OCI-LY7 (cell line): ENCODE results near the gene PC. TPM values are rescaled to one million over a fixed set of nuclear protein-coding genes. Genes with fewer than 3 reads are reported as not detected.

Experiments used
- BruUV-seq: library from RNA; stranded (reverse); fragments of 400-500 nt; replicated peaks from 2 replicates; lab custom pipeline; 2021; lab: Mats Ljungman, UMichigan
- CTCF ChIA-PET: fragments of 300-600 bp; sonication (Branson Sonifier 250); formaldehyde crosslinking; loops from one replicate; lab custom pipeline; 2022; ENCODE audit warnings: antibody characterized with exemption; ENCODE audit not compliant: unreplicated experiment; lab: Charles Lee
- POLR2A ChIA-PET: fragments of 300-600 bp; sonication (Branson Sonifier 250); formaldehyde crosslinking; loops from one replicate; lab custom pipeline; 2022; ENCODE audit warnings: antibody characterized with exemption; lab: Charles Lee
- DNase-seq: peaks from one replicate; pipeline ENCODE4 v3.0.0-alpha.2; 2015; ENCODE audit warnings: low spot score
- H2AFZ ChIP-seq: fragments of 200-600 bp; sonication (generic), shearing (Covaris generic); 2 replicates; pipeline ENCODE4 v1.6.1; 2014; ENCODE audit warnings: mild to moderate bottlenecking, antibody characterized with exemption, low read length, moderate library complexity
- H3K27ac ChIP-seq: fragments of 200-600 bp; sonication (generic); 2 replicates; pipeline ENCODE4 v1.5.1; 2014; ENCODE audit warnings: mixed run types, low read depth, mild to moderate bottlenecking, moderate library complexity, low read length, inconsistent platforms; ENCODE audit not compliant: poor library complexity, severe bottlenecking
- H3K36me3 ChIP-seq: fragments of 200-600 bp; sonication (generic); 2 replicates; pipeline ENCODE4 v1.6.1; 2014; ENCODE audit warnings: mild to moderate bottlenecking, antibody characterized with exemption, low read length, moderate library complexity, mixed read lengths; ENCODE audit not compliant: insufficient read depth
- H3K4me1 ChIP-seq: fragments of 200-600 bp; sonication (generic); 2 replicates; pipeline ENCODE4 v1.5.1; 2014; ENCODE audit warnings: mild to moderate bottlenecking, low read length; ENCODE audit not compliant: insufficient read depth, poor library complexity, severe bottlenecking
- H3K4me2 ChIP-seq: fragments of 200-600 bp; sonication (generic); 2 replicates; pipeline ENCODE4 v1.6.1; 2014; ENCODE audit warnings: mild to moderate bottlenecking, low read length
- H3K4me3 ChIP-seq: fragments of 200-600 bp; sonication (generic); 2 replicates; pipeline ENCODE4 v1.5.1; 2014; ENCODE audit warnings: mild to moderate bottlenecking, low read depth, low read length; ENCODE audit not compliant: poor library complexity, severe bottlenecking
- H3K79me2 ChIP-seq: fragments of 200-600 bp; sonication (generic); 2 replicates; pipeline ENCODE4 v1.6.1; 2016; ENCODE audit warnings: low read depth, mild to moderate bottlenecking, low read length, moderate library complexity, mixed read lengths; ENCODE audit not compliant: insufficient read depth
- H3K9me2 ChIP-seq: fragments of 200-600 bp; sonication (generic); 2 replicates; pipeline ENCODE4 v1.6.1; 2016; ENCODE audit warnings: mild to moderate bottlenecking, low read length, mixed read lengths; ENCODE audit not compliant: insufficient read depth
- H3K9me3 ChIP-seq: fragments of 200-600 bp; sonication (generic); 2 replicates; pipeline ENCODE4 v1.6.1; 2014; ENCODE audit warnings: mild to moderate bottlenecking, mixed run types, low read length, mixed read lengths
- H4K20me1 ChIP-seq: fragments of 200-600 bp; sonication (generic); 2 replicates; pipeline ENCODE4 v1.6.1; 2014; ENCODE audit warnings: mild to moderate bottlenecking, antibody characterized with exemption, low read length, moderate library complexity, mixed read lengths; ENCODE audit not compliant: insufficient read depth
- EZH2phosphoT487 ChIP-seq: fragments of 200-600 bp; sonication (generic); IDR thresholded peaks from 2 replicates; pipeline ENCODE4 v1.6.1; 2018; ENCODE audit warnings: low read depth, borderline replicate concordance, mild to moderate bottlenecking, mixed run types, antibody characterized with exemption, low read length, moderate library complexity, mixed read lengths
- intact Hi-C: fragments of 100-400 bp; cut with micrococcal nuclease; formaldehyde crosslinking; loops from one replicate; pipeline ENCODE4 v1.10.0; 2022; ENCODE audit not compliant: unreplicated experiment
- total RNA-seq, 2 experiments: library from RNA; depleted of rRNA in 1 of 2; stranded (reverse); fragments of >200 nt in 1 of 2; shearing (Covaris generic) in 1 of 2; gene quantifications; 2 replicates each; pipeline ENCODE4 v1.2.3, GENCODE V29; 2014 to 2022
- TF ChIP-seq, protein P1 (sequence below): fragments of 200-600 bp; sonication (generic); conservative IDR thresholded peaks from 2 replicates; pipeline ENCODE4 v1.5.1; 2014; ENCODE audit warnings: mild to moderate bottlenecking, antibody characterized with exemption, low read length, moderate library complexity, mixed read lengths

Gene PC
- total RNA-seq, 2 experiments from 2014 or later: 10.4 to 12.7 TPM

DNA sequence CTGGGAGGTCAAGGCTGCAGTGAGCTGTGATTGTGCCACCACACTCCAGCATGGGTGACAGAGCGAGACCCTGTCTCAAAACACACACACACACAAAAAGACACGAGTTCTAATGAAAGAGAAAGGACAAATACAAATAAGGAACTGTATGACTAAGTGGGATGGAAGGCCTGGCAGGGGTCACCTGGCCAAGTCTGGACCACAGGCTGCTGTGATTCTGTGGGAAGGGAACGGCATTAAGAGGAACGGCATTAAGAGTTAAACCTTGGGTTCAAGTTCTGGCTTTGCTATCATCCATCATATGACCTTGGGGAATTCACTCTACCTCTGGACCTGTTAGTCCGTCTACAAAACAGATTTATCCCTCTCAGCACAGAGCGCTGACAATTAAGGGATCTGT, 53.6 kb downstream of the PC start:
- DNase-seq: no peak
- ChIA-PET POLR2A (no interaction called here), CTCF (no interaction called here)
- no peaks in the 10 kb centered on the region for H3K9me3 ChIP-seq
- H3K4me1 ChIP-seq: no peaks in the 10 kb centered on the region
- no peak overlapping the region for H3K4me2 ChIP-seq
- no peaks in the 10 kb centered on the region for H4K20me1 ChIP-seq
- BruUV-seq: no TSS peak
- intact Hi-C loops: no loop called here
- H2AFZ ChIP-seq: no peak overlapping the region
- no peaks in the 10 kb centered on the region for H3K36me3 ChIP-seq
- H3K9me2 ChIP-seq: no peaks in the 10 kb centered on the region
- H3K4me3 ChIP-seq: no peak overlapping the region
- no peak overlapping the region for H3K27ac ChIP-seq
- H3K79me2 ChIP-seq: no peaks in the 10 kb centered on the region
- TF ChIP-seq, protein P1, sequence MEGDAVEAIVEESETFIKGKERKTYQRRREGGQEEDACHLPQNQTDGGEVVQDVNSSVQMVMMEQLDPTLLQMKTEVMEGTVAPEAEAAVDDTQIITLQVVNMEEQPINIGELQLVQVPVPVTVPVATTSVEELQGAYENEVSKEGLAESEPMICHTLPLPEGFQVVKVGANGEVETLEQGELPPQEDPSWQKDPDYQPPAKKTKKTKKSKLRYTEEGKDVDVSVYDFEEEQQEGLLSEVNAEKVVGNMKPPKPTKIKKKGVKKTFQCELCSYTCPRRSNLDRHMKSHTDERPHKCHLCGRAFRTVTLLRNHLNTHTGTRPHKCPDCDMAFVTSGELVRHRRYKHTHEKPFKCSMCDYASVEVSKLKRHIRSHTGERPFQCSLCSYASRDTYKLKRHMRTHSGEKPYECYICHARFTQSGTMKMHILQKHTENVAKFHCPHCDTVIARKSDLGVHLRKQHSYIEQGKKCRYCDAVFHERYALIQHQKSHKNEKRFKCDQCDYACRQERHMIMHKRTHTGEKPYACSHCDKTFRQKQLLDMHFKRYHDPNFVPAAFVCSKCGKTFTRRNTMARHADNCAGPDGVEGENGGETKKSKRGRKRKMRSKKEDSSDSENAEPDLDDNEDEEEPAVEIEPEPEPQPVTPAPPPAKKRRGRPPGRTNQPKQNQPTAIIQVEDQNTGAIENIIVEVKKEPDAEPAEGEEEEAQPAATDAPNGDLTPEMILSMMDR: no peak
- TF ChIP-seq EZH2phosphoT487: no peak

DNA sequence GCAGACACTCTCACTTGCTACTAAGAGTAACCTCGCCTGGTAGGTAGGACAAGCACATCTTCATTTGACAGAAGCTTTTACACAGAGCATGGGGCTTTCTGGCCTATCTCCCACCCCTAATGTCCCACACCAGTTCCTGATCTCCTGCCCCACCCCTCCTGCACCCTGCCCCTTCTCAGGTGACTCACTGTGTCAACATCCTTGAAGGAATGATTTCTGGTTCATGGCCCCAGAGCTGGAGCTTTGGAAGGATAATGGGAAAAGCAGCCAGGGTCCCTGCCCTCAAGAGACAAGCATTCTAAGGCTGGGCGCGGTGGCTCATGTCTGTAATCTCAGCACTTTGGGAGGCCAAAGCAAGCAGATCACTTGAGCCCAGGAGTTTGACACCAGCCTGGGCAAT, 54.1 kb downstream of the PC start:
- no peak for TF ChIP-seq EZH2phosphoT487
- TF ChIP-seq, protein P1: no peak
- DNase-seq: no peak
- Histone ChIP-seq H3K4me2 (no peak overlapping the region), H3K9me2 (no peaks in the 10 kb centered on the region), H3K9me3 (no peaks in the 10 kb centered on the region), H2AFZ (no peak overlapping the region), H3K4me3 (no peak overlapping the region), H3K4me1 (no peaks in the 10 kb centered on the region), H3K27ac (no peak overlapping the region), H4K20me1 (no peaks in the 10 kb centered on the region), H3K36me3 (no peaks in the 10 kb centered on the region), H3K79me2 (no peaks in the 10 kb centered on the region)
- CTCF ChIA-PET: no interaction called here
- POLR2A ChIA-PET: no interaction called here
- BruUV-seq: no TSS peak
- intact Hi-C loops: no loop called here

DNA sequence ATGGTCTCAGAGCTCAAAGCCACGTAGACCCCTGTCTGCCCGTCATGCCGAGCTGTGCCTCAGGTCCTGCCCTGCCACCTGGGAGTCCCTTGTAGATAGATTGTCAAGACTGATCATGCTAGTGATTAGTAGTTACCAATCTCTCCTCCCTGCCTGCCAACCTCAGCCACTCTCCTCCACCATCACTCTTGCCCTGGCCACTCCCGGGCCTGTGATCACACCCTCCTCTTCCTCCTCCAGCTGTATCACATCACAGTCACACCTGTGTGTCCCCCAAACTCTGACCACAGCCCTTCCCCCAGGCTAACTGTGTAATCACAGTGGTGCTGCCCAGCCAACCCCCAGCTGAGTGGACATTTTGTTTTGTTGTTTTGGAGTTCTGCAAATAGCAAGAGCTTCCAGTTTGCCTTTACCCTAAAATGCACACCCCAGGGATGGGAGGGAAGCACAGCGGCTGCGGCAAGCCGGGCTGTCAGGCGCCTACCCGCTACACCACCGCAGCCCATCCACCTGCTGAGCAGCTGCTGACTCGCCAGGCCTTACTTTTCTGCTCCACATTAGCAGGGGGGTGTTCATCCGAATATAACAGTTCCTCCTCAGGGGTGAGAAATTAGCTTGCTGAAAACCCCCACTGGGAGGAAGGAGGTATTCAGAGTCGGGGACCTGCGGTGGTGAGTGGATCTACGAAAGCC, 55.6 kb downstream of the PC start:
- TF ChIP-seq, protein P1: no peak
- TF ChIP-seq EZH2phosphoT487: no peak
- H3K79me2 ChIP-seq: no peaks in the 10 kb centered on the region
- ChIA-PET CTCF (no interaction called here), POLR2A (no interaction called here)
- H3K4me2 ChIP-seq: no peak overlapping the region
- no peak for DNase-seq
- H3K27ac ChIP-seq: no peak overlapping the region
- H4K20me1 ChIP-seq: no peaks in the 10 kb centered on the region
- H2AFZ ChIP-seq: no peak overlapping the region
- H3K4me1 ChIP-seq: no peaks in the 10 kb centered on the region
- H3K36me3 ChIP-seq: no peaks in the 10 kb centered on the region
- no peaks in the 10 kb centered on the region for H3K9me2 ChIP-seq
- no TSS peak for BruUV-seq
- no peaks in the 10 kb centered on the region for H3K9me3 ChIP-seq
- no peak overlapping the region for H3K4me3 ChIP-seq
- intact Hi-C loops: no loop called here
